Measurements from ENCODE around the gene PCMTD2.
A peak's percentile ranks its signal among the peaks of the same experiment; 100 is the strongest.
"Not testable (repeated sequence)": the region's sequence is repeated elsewhere in the genome, so short reads cannot be mapped to it uniquely, and the experiment has no call there.

The PCMTD2 gene

GRCh38 chr20:64286447-64287263 lies 31.1 kb downstream of the PCMTD2 start:
- DNase-seq (ENCODE audit: low read depth in 2 of 2), result not testable (repeated sequence)

- not testable (repeated sequence) for DNase-seq (ENCODE audit: low read depth in 2 of 2)
Observed at GRCh38 chr20:64287264-64287590, 31.7 kb downstream of the PCMTD2 start.

GRCh38 chr20:64292167-64292566 lies 36.6 kb downstream of the PCMTD2 start:
- not testable (repeated sequence) for DNase-seq (ENCODE audit: low read depth in 2 of 2)

GRCh38 chr20:64303086-64303485 lies 47.5 kb downstream of the PCMTD2 start:
- DNase-seq (ENCODE audit: low read depth in 2 of 2), result not testable (repeated sequence)

- not testable (repeated sequence) for DNase-seq (ENCODE audit: low read depth in 2 of 2)
Observed at GRCh38 chr20:64313761-64314160, 58.2 kb downstream of the PCMTD2 start.

- DNase-seq (ENCODE audit: low read depth in 2 of 2), result not testable (repeated sequence)
Observed at GRCh38 chr20:64315381-64315780, 59.8 kb downstream of the PCMTD2 start.

- not testable (repeated sequence) for DNase-seq (ENCODE audit: low read depth in 2 of 2)
Observed at GRCh38 chr20:64315884-64316283, 60.3 kb downstream of the PCMTD2 start.

- peak; percentile 28 to 36 for DNase-seq (ENCODE audit: low read depth in 2 of 2)
Observed at GRCh38 chr20:64316415-64317083, 61.0 kb downstream of the PCMTD2 start.

GRCh38 chr20:64317331-64317730 lies 61.8 kb downstream of the PCMTD2 start:
- not testable (repeated sequence) for DNase-seq (ENCODE audit: low read depth in 2 of 2)

GRCh38 chr20:64318056-64318455 lies 62.5 kb downstream of the PCMTD2 start:
- DNase-seq (ENCODE audit: low read depth in 2 of 2), result not testable (repeated sequence)

GRCh38 chr20:64322031-64322789 lies 66.7 kb downstream of the PCMTD2 start:
- DNase-seq (ENCODE audit: low read depth in 2 of 2), result not testable (repeated sequence)
